HepG2 (cell line): ENCODE measurements around the gene NOMO2.
"Not testable (repeated sequence)": the region's sequence is repeated elsewhere in the genome, so short reads cannot be mapped to it uniquely, and the experiment has no call there.

Experiments used
- EP300 ChIP-seq, 3 experiments: sonication (generic) in 1 of 3; formaldehyde crosslinking in 1 of 3; IDR thresholded peaks; 2 replicates each; pipeline versions ENCODE4 v1.5.1 to v1.6.1; 2011 to 2020; ENCODE audit warnings: low read depth in 2 of 3, low read length in 2 of 3, borderline replicate concordance in 1 of 3, improper control_type of control experiment in 1 of 3, mild to moderate bottlenecking in 1 of 3, missing genetic modification reagents in 1 of 3, moderate library complexity in 1 of 3
- GABPA ChIP-seq, 2 experiments: IDR thresholded peaks; 2 replicates each; pipeline ENCODE4 v1.6.1; 2011 to 2016; ENCODE audit warnings: low read depth in 2 of 2, low read length in 1 of 2, missing biosample characterization in 1 of 2, missing genetic modification characterization in 1 of 2
- ZBTB8A ChIP-seq: sonication (generic); formaldehyde crosslinking; IDR thresholded peaks from 2 replicates; pipeline ENCODE4 v1.4.0; 2020; ENCODE audit warnings: mild to moderate bottlenecking, low read depth, missing genetic modification reagents, borderline replicate concordance
- ZFAT ChIP-seq: sonication (generic); formaldehyde crosslinking; conservative IDR thresholded peaks from 2 replicates; pipeline ENCODE4 v1.8.1; 2023; ENCODE audit warnings: missing genetic modification reagents, inconsistent platforms
- TF ChIP-seq, protein P1 (sequence below): sonication (generic); formaldehyde crosslinking; IDR thresholded peaks from 2 replicates; pipeline ENCODE4 v1.5.0; 2020; ENCODE audit warnings: mild to moderate bottlenecking, missing genetic modification reagents, moderate library complexity

DNA sequence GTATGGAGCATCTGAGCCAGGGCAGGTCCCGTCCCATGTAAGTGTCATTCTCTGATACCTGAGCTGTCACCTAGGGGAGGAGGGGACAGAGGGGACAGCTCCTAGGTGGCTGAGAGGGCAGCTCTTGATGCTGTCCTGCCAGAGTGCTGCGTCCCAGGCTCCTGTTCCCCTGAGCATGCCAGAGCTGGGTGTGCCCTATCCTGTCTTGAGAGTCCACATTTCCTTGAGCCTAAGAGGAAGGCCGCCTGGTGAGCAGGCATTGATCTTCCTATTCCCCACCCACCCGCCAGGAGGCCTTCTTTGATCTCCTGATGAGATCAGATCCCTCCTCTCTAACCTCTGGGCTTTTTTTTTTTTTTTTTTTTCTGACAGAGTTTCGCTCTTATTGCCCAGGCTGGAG is 32.0 kb upstream of the NOMO2 start:
- not testable (repeated sequence) for TF ChIP-seq ZBTB8A; GABPA (IDR thresholded peaks at IDR 0.05; ENCODE audit: low read depth, low read length); GABPA (CRISPR knock-in tag; IDR thresholded peaks at IDR 0.05; ENCODE audit: low read depth); ZFAT (CRISPR knock-in tag); EP300 (IDR thresholded peaks at IDR 0.05; ENCODE audit: low read depth in 2 of 2, low read length in 2 of 2); EP300 (CRISPR knock-in tag; IDR thresholded peaks at IDR 0.05; ENCODE audit: borderline replicate concordance)
- TF ChIP-seq, protein P1, sequence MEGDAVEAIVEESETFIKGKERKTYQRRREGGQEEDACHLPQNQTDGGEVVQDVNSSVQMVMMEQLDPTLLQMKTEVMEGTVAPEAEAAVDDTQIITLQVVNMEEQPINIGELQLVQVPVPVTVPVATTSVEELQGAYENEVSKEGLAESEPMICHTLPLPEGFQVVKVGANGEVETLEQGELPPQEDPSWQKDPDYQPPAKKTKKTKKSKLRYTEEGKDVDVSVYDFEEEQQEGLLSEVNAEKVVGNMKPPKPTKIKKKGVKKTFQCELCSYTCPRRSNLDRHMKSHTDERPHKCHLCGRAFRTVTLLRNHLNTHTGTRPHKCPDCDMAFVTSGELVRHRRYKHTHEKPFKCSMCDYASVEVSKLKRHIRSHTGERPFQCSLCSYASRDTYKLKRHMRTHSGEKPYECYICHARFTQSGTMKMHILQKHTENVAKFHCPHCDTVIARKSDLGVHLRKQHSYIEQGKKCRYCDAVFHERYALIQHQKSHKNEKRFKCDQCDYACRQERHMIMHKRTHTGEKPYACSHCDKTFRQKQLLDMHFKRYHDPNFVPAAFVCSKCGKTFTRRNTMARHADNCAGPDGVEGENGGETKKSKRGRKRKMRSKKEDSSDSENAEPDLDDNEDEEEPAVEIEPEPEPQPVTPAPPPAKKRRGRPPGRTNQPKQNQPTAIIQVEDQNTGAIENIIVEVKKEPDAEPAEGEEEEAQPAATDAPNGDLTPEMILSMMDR (CRISPR knock-in tag), result not testable (repeated sequence)
